ENCODE data around the gene UVRAG. TPM values are rescaled to one million over a fixed set of nuclear protein-coding genes. Genes with fewer than 3 reads are reported as not detected.

The UVRAG gene
- total RNA-seq, 1 donor from 2014 or later: 20.2 TPM

- TF ChIP-seq CTCF (IDR thresholded peaks at IDR 0.05): no peak
- H3K4me3 Mint-ChIP-seq (ENCODE audit: unreplicated experiment): no peak overlapping the region
These were observed 289.3 kb downstream of the UVRAG start for GRCh38 chr11:76104285-76104684.

GRCh38 chr11:76105637-76106036 is 290.6 kb downstream of the UVRAG start:
- H3K27ac Mint-ChIP-seq (ENCODE audit: unreplicated experiment): no peak overlapping the region
- TF ChIP-seq CTCF (IDR thresholded peaks at IDR 0.05): no peak
- no peak for DNase-seq (ENCODE audit: extremely low spot score, unreplicated experiment)

More at GRCh38 chr11:76104285-76104684, 289.3 kb downstream of the UVRAG start:
- H3K4me1 Mint-ChIP-seq (ENCODE audit: unreplicated experiment): peaks cover 17% of the 10 kb centered on the region
- H3K27me3 Mint-ChIP-seq (ENCODE audit: unreplicated experiment): no peaks in the 10 kb centered on the region
- no peak overlapping the region for H3K27ac Mint-ChIP-seq (ENCODE audit: unreplicated experiment)
- no peaks in the 10 kb centered on the region for H3K9me3 Mint-ChIP-seq (ENCODE audit: unreplicated experiment)
- no peaks in the 10 kb centered on the region for H3K36me3 Mint-ChIP-seq (ENCODE audit: unreplicated experiment)
- DNase-seq (ENCODE audit: extremely low spot score, unreplicated experiment): no peak

GRCh38 chr11:76107971-76108370 is 293.0 kb downstream of the UVRAG start:
- H3K27me3 Mint-ChIP-seq (ENCODE audit: unreplicated experiment): no peaks in the 10 kb centered on the region
- H3K27ac Mint-ChIP-seq (ENCODE audit: unreplicated experiment): no peak overlapping the region
- no peak overlapping the region for H3K4me3 Mint-ChIP-seq (ENCODE audit: unreplicated experiment)
- no peak for DNase-seq (ENCODE audit: extremely low spot score, unreplicated experiment)
- peaks cover 4% of the 10 kb centered on the region for H3K36me3 Mint-ChIP-seq (ENCODE audit: unreplicated experiment)
- peaks cover 19% of the 10 kb centered on the region for H3K4me1 Mint-ChIP-seq (ENCODE audit: unreplicated experiment)
- no peak for TF ChIP-seq CTCF (IDR thresholded peaks at IDR 0.05)
- peaks cover 8% of the 10 kb centered on the region for H3K9me3 Mint-ChIP-seq (ENCODE audit: unreplicated experiment)

More at GRCh38 chr11:76105637-76106036, 290.6 kb downstream of the UVRAG start:
- no peaks in the 10 kb centered on the region for H3K36me3 Mint-ChIP-seq (ENCODE audit: unreplicated experiment)
- H3K27me3 Mint-ChIP-seq (ENCODE audit: unreplicated experiment): no peaks in the 10 kb centered on the region
- H3K4me3 Mint-ChIP-seq (ENCODE audit: unreplicated experiment): no peak overlapping the region
- H3K9me3 Mint-ChIP-seq (ENCODE audit: unreplicated experiment): no peaks in the 10 kb centered on the region
- peaks cover 17% of the 10 kb centered on the region for H3K4me1 Mint-ChIP-seq (ENCODE audit: unreplicated experiment)

GRCh38 chr11:76114238-76114637 is 299.2 kb downstream of the UVRAG start:
- no peak overlapping the region for H3K4me3 Mint-ChIP-seq (ENCODE audit: unreplicated experiment)
- no peaks in the 10 kb centered on the region for H3K27me3 Mint-ChIP-seq (ENCODE audit: unreplicated experiment)
- no peak for TF ChIP-seq CTCF (IDR thresholded peaks at IDR 0.05)
- DNase-seq (ENCODE audit: extremely low spot score, unreplicated experiment): no peak
- peaks cover 11% of the 10 kb centered on the region for H3K4me1 Mint-ChIP-seq (ENCODE audit: unreplicated experiment)
- no peak overlapping the region for H3K27ac Mint-ChIP-seq (ENCODE audit: unreplicated experiment)
- peaks cover 17% of the 10 kb centered on the region for H3K36me3 Mint-ChIP-seq (ENCODE audit: unreplicated experiment)
- peaks cover 8% of the 10 kb centered on the region for H3K9me3 Mint-ChIP-seq (ENCODE audit: unreplicated experiment)

GRCh38 chr11:76115555-76115954 is 300.5 kb downstream of the UVRAG start:
- no peak for TF ChIP-seq CTCF (IDR thresholded peaks at IDR 0.05)

More at GRCh38 chr11:76115555-76115954, 300.5 kb downstream of the UVRAG start:
- no peak overlapping the region for H3K27ac Mint-ChIP-seq (ENCODE audit: unreplicated experiment)
- no peaks in the 10 kb centered on the region for H3K27me3 Mint-ChIP-seq (ENCODE audit: unreplicated experiment)
- peaks cover 17% of the 10 kb centered on the region for H3K36me3 Mint-ChIP-seq (ENCODE audit: unreplicated experiment)
- peaks cover 8% of the 10 kb centered on the region for H3K9me3 Mint-ChIP-seq (ENCODE audit: unreplicated experiment)
- H3K4me1 Mint-ChIP-seq (ENCODE audit: unreplicated experiment): peaks cover 11% of the 10 kb centered on the region
- no peak overlapping the region for H3K4me3 Mint-ChIP-seq (ENCODE audit: unreplicated experiment)
- no peak for DNase-seq (ENCODE audit: extremely low spot score, unreplicated experiment)

Measured in osteocyte (in vitro differentiated cells).